ENCODE results near the gene ABLIM1.
A peak's percentile ranks its signal among the peaks of the same experiment; 100 is the strongest.

- TF ChIP-seq TEAD4 (IDR thresholded peaks at IDR 0.05) (no peak), CEBPB (IDR thresholded peaks at IDR 0.05) (peak; percentile 67), REST (IDR thresholded peaks at IDR 0.05; ENCODE audit: low read depth) (no peak), EP300 (IDR thresholded peaks at IDR 0.05; ENCODE audit: borderline replicate concordance) (no peak), YY1 (IDR thresholded peaks at IDR 0.05; ENCODE audit: low read depth) (no peak), TCF12 (IDR thresholded peaks at IDR 0.05; ENCODE audit: low read depth) (no peak), MAX (IDR thresholded peaks at IDR 0.05) (no peak), RAD21 (IDR thresholded peaks at IDR 0.05; ENCODE audit: low read depth) (no peak), TAF1 (IDR thresholded peaks at IDR 0.05; ENCODE audit: low read depth) (no peak), CREB1 (IDR thresholded peaks at IDR 0.05; ENCODE audit: low read depth) (no peak), FOXM1 (IDR thresholded peaks at IDR 0.05; ENCODE audit: borderline replicate concordance, low read depth) (no peak), USF1 (IDR thresholded peaks at IDR 0.05) (no peak)
These were observed 256.8 kb downstream of the ABLIM1 start for GRCh38 chr10:114401195-114401791.

Data from Ishikawa (cell line).